Activated CD4-positive, alpha-beta T cell treated with anti-CD3 and anti-CD28 coated beads, Interleukin-2, amount 10 ng/mL, durations not matched to agents 7 days and 5 days (primary cell): Measurements from ENCODE around the gene CFAP45. TPM values are rescaled to one million over a fixed set of nuclear protein-coding genes. Genes with fewer than 3 reads are reported as not detected.

ENCODE experiments used
- CTCF ChIA-PET: fragments of 350-600 bp; sonication (Branson Sonifier 250); formaldehyde crosslinking; loops from one replicate; lab custom pipeline; 2021; ENCODE audit warnings: antibody characterized with exemption; lab: Charles Lee
- POLR2A ChIA-PET: fragments of 350-600 bp; sonication (Branson Sonifier 250); formaldehyde crosslinking; loops from one replicate; lab custom pipeline; 2021; ENCODE audit warnings: antibody characterized with exemption; lab: Charles Lee
- DNase-seq: peaks from one replicate; pipeline ENCODE4 v3.0.0-alpha.2; 2020
- H3K27ac Mint-ChIP-seq: one replicate; pipeline ENCODE4 v1.8.0; 2021; ENCODE audit warnings: mild to moderate bottlenecking, moderate library complexity, mixed read lengths
- H3K27me3 Mint-ChIP-seq: one replicate; pipeline ENCODE4 v1.8.0; 2021; ENCODE audit warnings: mixed read lengths
- H3K36me3 Mint-ChIP-seq: one replicate; pipeline ENCODE4 v1.8.0; 2021; ENCODE audit warnings: low read depth, mixed read lengths
- H3K4me1 Mint-ChIP-seq: one replicate; pipeline ENCODE4 v1.8.0; 2021; ENCODE audit warnings: mixed read lengths
- H3K4me3 Mint-ChIP-seq: one replicate; pipeline ENCODE4 v1.8.0; 2021; ENCODE audit warnings: mild to moderate bottlenecking, moderate library complexity, mixed read lengths
- H3K9me3 Mint-ChIP-seq: one replicate; pipeline ENCODE4 v1.8.0; 2021; ENCODE audit warnings: mixed read lengths
- total RNA-seq, 2 experiments: library from RNA; stranded (reverse); gene quantifications; one replicate each; pipeline ENCODE4 v1.2.3, GENCODE V29; 2021

The CFAP45 gene
- total RNA-seq, 2 experiments from 2014 or later: 0.25 to 0.37 TPM

DNA sequence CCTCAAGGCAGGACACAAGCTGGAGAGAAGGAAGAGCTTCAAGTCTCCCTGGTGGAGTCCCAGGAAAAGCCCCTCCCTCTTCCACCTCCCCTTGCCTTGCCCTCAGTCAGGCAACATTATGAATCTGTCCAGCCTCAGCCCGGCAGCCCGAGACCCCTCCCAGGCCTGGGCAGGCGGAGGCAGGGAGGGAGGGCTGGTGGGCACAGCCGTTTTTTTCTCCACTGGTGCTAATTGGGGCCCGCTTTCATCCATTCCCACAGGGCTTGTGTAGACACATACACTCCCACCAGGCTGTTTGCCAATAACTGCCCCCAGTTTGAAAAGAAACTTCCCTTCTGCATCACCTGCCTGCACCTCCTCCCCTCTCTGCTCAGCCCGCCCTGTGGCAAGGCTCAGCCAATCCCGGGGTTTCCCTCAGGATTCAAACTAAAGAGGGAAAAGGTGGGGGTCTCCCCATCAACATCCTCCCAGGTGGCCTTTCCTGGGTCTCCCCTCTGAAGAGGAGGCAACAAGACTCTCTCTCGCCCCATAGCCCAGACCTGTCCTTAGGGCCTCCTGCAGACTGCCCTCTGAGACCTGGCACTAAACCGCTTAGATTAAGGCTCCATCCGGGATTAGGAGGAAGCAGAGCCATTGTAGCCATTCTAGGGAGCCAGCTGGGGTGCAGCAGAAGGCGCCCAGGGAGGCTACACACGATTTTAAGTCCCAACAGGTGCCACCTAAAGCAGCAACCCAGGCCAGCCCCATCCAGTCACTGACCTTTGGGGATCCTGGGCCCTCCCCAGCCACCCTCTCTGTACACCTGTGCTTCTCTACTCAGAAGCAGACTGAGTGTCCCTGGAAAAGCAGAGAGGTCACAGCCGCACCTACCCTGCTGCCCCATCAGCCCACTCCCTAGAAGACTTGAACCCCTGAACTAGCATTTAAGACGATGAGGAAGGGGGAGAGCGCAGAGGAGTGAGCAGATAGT is 41.9 kb upstream of the CFAP45 start:
- CTCF ChIA-PET: interaction anchor here (1.2 kb wide), 1 partner anchor 64 kb away, joined by 5 read pairs; no protein-coding TSS in a partner anchor

DNA sequence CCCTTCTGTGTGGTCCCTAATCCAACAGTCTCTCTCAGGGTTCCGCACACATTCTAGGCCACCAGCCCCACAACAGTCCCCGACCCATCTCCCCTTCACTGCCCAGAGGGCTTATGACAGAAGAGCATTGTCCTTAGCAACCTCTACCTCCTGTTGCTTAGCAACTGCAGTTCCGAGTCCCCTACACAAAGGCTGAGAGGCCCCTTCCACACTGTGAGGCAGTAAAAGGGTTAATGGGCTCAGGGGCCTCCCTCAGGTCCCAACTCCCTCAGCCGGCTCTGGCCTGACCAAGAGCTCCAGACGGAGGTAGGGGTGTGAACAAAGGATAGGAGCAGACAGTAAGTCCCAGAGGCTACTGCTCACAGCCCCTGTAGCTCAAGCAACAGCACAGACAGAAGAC is 41.2 kb upstream of the CFAP45 start:
- peak overlapping the region; percentile 73 for H3K27ac Mint-ChIP-seq
- H3K4me1 Mint-ChIP-seq: peaks cover 34% of the 10 kb centered on the region
- no peak overlapping the region for H3K4me3 Mint-ChIP-seq
- H3K36me3 Mint-ChIP-seq: no peaks in the 10 kb centered on the region
- peaks cover 47% of the 10 kb centered on the region for H3K27me3 Mint-ChIP-seq
- no peaks in the 10 kb centered on the region for H3K9me3 Mint-ChIP-seq
- no peak for DNase-seq
- ChIA-PET CTCF (interaction anchor here (1.2 to 1.4 kb wide), 2 partner anchors 9 to 64 kb away, joined by 3 to 5 read pairs; no protein-coding TSS in a partner anchor), POLR2A (no interaction called here)

More for the DNA sequence above, 41.9 kb upstream of the CFAP45 start:
- POLR2A ChIA-PET: no interaction called here
- H3K27me3 Mint-ChIP-seq: peaks cover 54% of the 10 kb centered on the region
- DNase-seq: no peak
- no peak overlapping the region for H3K27ac Mint-ChIP-seq
- no peak overlapping the region for H3K4me3 Mint-ChIP-seq
- H3K4me1 Mint-ChIP-seq: peaks cover 32% of the 10 kb centered on the region
- H3K36me3 Mint-ChIP-seq: no peaks in the 10 kb centered on the region
- no peaks in the 10 kb centered on the region for H3K9me3 Mint-ChIP-seq

DNA sequence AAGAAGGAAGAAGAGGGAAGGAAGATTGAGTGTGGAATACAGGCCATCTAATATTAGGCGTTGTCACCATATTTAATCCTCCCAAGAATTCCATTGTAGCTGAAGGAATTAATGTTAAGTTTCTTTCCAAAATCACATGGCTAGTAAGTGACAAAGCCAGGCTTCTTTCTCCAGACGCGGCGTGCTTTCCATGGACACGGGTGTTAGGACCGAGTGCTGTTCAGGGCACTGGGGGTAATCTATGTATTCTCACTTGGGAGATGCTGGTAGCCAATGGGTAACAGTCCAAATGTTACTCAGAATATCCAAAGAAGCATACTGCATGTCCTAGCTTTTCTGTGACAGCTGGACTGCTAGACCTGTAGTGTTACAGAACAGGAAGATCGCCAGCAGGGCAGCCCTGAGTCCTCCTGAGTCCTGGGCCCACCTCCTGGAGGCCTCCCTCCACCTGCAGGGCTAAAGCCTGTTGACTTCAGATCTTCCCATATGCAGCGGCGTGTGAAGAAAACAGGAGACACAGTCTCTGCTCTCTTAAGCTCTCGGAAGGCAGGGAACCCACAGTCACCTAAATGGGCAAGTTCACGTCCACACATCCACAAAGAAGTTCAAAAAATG is 40.1 kb upstream of the CFAP45 start:
- Mint-ChIP-seq H3K4me3 (no peak overlapping the region), H3K4me1 (peaks cover 28% of the 10 kb centered on the region), H3K36me3 (no peaks in the 10 kb centered on the region), H3K27me3 (peaks cover 39% of the 10 kb centered on the region), H3K27ac (no peak overlapping the region), H3K9me3 (no peaks in the 10 kb centered on the region)
- CTCF ChIA-PET: interaction anchor here (1.4 to 3.1 kb wide), 2 partner anchors 10 to 15 kb away, joined by 3 to 13 read pairs; partner anchors contain the start of gene TAGLN2
- DNase-seq: no peak
- POLR2A ChIA-PET: no interaction called here

DNA sequence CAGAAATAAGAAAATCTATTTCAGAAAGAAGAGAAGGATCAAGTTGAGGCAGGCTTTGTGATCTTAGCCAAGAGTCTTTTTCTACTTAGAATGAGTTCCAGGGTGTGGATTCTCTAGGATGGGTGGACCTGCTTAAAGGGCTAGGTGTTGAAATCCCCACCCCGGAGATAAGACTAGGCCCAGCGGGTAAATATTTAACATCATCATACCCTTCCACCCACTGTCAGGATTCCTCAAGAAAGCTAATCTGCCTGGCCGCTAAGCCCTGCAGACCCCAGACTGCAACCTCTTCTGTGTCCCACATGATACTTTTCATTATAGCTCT is 39.7 kb upstream of the CFAP45 start:
- Mint-ChIP-seq H3K4me1 (peaks cover 24% of the 10 kb centered on the region), H3K36me3 (no peaks in the 10 kb centered on the region), H3K27me3 (peaks cover 38% of the 10 kb centered on the region), H3K27ac (no peak overlapping the region), H3K4me3 (no peak overlapping the region), H3K9me3 (no peaks in the 10 kb centered on the region)
- no peak for DNase-seq
- ChIA-PET CTCF (interaction anchor here (1.0 to 3.1 kb wide), 6 partner anchors 14 to 131 kb away, joined by 3 to 13 read pairs (median 4); partner anchors contain the start of genes KCNJ10 and TAGLN2), POLR2A (no interaction called here)

DNA sequence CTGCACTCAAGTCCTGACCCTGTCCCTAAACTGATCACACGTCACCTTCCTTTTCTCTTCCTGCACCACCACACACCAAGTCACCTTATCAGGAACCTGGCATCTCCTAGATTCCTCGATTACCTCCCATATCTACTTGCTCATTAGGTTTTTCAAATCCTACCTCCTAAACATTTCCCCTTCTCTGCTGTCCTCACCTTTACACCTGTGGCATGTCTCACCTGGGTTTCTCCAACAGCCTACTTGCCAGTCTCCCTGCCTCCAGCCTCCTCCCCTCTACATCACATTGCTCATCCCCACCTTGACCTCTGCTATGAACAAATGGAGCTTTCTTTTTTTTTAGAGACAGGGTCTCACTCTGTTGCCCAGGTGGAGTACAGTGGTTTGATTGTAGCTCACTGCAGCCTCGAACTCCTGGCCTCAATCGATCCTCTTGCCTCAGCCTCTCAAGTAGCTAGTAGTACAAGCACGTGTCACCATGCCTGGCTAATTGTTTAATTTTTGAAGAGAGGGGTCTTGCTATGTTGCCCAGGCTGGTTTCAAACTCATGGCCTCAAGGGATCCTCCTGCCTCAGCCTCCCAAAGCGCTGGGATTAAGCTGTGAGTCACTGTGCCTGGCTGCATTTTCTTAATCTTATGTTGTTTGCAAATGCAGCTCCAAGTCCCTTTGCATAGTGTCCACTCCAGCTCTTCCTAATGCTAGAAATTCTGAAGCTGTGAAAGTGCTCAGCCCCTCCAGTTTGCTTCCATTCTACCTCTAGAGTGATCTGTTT is 39.1 kb upstream of the CFAP45 start:
- no peak for DNase-seq
- ChIA-PET CTCF (interaction anchor here (0.7 to 3.1 kb wide), 9 partner anchors 14 to 140 kb away, joined by 3 to 13 read pairs (median 3); partner anchors contain the start of genes KCNJ10 and TAGLN2), POLR2A (no interaction called here)
- H3K4me1 Mint-ChIP-seq: peaks cover 24% of the 10 kb centered on the region
- peaks cover 32% of the 10 kb centered on the region for H3K27me3 Mint-ChIP-seq
- no peaks in the 10 kb centered on the region for H3K9me3 Mint-ChIP-seq
- H3K4me3 Mint-ChIP-seq: no peak overlapping the region
- no peaks in the 10 kb centered on the region for H3K36me3 Mint-ChIP-seq
- H3K27ac Mint-ChIP-seq: peak overlapping the region; percentile 61

DNA sequence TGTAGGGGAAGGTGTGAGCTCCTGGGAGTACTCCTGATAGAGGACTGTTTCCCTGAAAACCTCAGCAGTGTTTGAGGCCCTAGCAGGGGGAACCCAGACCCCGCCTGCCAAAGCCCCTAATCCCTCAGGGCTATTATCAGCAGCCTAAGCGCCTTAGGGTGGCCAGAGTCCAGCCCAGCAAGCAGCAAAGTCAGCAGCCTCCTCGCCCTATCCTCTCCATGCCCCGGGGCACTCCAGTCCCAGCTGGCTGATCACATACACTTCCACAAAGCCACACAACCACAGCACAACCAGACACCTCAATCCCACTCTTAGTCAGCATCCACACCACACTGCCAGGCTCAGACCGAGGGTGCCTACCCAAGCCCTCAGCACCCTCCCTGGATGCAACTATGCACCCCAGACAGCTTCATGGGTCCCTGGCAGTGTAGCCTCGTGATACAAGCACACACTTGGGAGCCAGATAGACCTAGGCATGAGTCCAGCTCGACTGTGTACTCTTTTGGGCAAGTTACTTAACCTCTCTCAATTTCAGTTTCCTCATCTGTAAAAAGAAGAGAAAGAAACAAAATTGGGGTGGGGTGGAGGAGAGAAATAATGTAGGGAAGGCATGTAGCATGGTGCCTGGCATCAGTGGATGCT is 38.4 kb upstream of the CFAP45 start:
- ChIA-PET CTCF (interaction anchor here (0.7 to 3.1 kb wide), 9 partner anchors 13 to 140 kb away, joined by 3 to 13 read pairs (median 3); partner anchors contain the start of genes KCNJ10 and TAGLN2), POLR2A (no interaction called here)
- H3K4me1 Mint-ChIP-seq: peaks cover 24% of the 10 kb centered on the region
- H3K27ac Mint-ChIP-seq: peak overlapping the region; percentile 51
- H3K36me3 Mint-ChIP-seq: no peaks in the 10 kb centered on the region
- H3K27me3 Mint-ChIP-seq: peaks cover 25% of the 10 kb centered on the region
- DNase-seq: no peak
- H3K9me3 Mint-ChIP-seq: no peaks in the 10 kb centered on the region
- no peak overlapping the region for H3K4me3 Mint-ChIP-seq

DNA sequence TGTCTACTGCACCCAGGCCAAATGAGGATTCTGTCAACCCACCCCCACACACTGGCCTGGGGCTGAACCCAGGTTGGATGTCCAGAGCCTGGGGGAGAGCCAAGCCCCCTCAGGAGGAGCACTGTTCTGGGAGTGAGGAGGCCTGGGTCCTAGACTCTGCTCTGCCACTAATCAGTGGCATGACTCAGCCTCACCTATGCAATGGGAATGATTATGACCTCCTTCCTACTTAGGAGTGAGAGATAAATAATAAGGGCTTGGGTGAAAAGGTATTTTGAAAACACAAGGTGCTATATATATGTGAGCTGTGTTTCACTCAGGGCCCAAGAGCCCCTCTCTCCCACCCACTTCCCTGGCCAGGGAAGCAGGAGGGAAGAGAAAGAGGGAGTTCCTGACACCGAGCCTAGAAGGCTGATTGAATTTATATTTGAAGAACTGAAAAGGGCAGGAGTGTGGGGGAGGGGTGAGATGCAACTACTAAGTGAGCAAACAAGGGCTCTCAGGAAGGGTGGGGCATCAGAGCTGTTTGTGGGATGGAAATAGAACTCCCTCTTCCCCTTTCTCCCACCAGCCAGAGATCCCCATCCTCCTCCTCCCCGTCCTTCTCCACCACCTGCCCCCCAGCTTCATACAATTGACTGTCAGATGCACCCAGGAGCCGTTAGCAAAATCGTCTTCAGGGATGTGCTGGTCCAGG is 37.2 kb upstream of the CFAP45 start:
- DNase-seq: no peak
- Mint-ChIP-seq H3K4me1 (peaks cover 24% of the 10 kb centered on the region), H3K9me3 (no peaks in the 10 kb centered on the region), H3K27ac (no peak overlapping the region), H3K4me3 (no peak overlapping the region), H3K36me3 (no peaks in the 10 kb centered on the region), H3K27me3 (peaks cover 17% of the 10 kb centered on the region)
- ChIA-PET CTCF (interaction anchor here (0.9 to 3.1 kb wide), 3 partner anchors 12 to 68 kb away, joined by 3 to 13 read pairs (median 5); partner anchors contain the start of gene TAGLN2), POLR2A (no interaction called here)

DNA sequence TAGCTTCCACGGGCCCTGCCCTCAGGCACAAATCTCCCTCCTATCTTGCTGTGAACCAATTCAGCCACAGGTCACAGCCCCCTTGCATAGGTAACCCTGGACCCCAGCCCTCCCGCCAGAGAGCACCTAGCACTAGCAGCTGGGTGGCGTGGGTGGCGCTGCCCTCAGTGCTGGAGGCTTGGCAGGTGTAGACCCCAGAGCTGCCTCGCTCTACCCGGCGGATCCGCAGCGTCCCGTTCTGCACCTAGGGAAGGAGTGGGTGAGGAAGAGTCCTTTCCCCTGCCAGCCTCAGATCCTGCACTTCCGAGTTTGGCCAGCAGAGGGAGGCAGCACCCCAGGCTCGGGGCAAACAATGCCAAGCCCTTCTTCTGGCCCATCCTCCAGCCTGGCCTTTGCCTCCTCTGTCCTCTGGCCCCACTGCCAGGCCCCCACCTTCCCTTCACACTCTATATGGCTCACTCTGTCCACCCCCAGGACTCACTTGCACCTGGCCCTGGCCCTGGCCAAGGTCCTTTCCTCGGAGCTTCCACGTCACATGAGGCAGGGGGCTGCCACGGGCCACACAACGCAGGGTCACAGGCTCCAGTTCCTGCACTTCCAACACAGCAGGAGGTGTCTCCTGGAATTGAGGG is 36.4 kb upstream of the CFAP45 start:
- peaks cover 24% of the 10 kb centered on the region for H3K4me1 Mint-ChIP-seq
- ChIA-PET POLR2A (no interaction called here), CTCF (interaction anchor here (2.4 kb wide), 1 partner anchor 10 kb away, joined by 8 read pairs; the partner anchor contains the start of gene IGSF9)
- H3K9me3 Mint-ChIP-seq: no peaks in the 10 kb centered on the region
- H3K27ac Mint-ChIP-seq: no peak overlapping the region
- peak; percentile 85 for DNase-seq
- no peak overlapping the region for H3K4me3 Mint-ChIP-seq
- no peaks in the 10 kb centered on the region for H3K36me3 Mint-ChIP-seq
- H3K27me3 Mint-ChIP-seq: peaks cover 17% of the 10 kb centered on the region

DNA sequence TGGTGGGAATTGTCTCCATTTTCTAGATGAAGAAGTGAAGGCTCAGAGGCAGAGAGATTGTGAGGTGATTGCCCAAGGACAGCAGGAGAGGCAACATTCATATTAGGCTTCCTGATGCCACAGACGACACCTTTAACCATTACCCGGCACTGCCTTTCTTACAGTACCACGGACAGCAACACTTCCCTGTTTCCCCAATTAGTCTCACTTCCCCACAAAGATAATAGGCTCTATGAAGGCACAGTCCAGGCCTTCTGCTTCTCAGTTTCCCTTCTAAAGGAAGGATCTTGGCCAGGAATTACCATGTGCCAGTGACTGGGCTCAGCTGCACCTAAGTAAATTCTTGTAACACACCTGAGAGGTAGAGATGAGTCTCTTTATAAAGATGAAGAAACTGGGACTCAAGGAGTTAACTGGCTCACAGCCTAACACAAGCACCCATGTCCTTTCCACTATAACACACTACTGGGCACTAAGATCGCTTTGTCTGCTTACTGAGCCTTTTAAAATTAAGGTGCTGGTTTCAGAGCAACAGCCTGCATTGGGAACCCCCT is 35.8 kb upstream of the CFAP45 start:
- CTCF ChIA-PET: interaction anchor here (1.0 to 4.7 kb wide), 4 partner anchors 10 to 73 kb away, joined by 3 to 32 read pairs (median 6); partner anchors contain the start of genes IGSF9 and TAGLN2
- no peaks in the 10 kb centered on the region for H3K9me3 Mint-ChIP-seq
- no peak for DNase-seq
- no peak overlapping the region for H3K27ac Mint-ChIP-seq
- H3K4me1 Mint-ChIP-seq: peaks cover 24% of the 10 kb centered on the region
- peaks cover 16% of the 10 kb centered on the region for H3K27me3 Mint-ChIP-seq
- no peak overlapping the region for H3K4me3 Mint-ChIP-seq
- POLR2A ChIA-PET: no interaction called here
- no peaks in the 10 kb centered on the region for H3K36me3 Mint-ChIP-seq

DNA sequence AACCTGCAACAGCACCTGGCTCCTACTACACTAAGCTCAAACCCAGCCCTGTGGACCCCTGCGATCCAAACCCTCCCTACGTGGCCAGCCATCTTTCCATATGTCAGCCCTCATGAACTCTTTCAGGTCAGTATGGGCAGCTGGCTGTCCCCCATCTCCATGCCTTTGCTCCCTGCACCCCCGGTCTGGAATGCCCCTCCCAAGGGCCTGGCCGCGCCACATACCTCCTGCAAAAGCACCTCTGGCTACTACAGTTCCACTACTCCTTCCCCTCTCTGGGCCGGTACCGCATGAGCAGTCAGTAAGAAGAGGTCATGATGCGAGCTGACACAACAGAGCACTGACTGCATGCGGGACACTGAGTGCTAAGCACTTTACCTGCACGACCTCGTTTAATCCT is 35.3 kb upstream of the CFAP45 start:
- no peak overlapping the region for H3K4me3 Mint-ChIP-seq
- CTCF ChIA-PET: interaction anchor here (0.7 to 4.7 kb wide), 6 partner anchors 10 to 112 kb away, joined by 3 to 32 read pairs (median 4); partner anchors contain the start of genes IGSF9 and TAGLN2
- no peak for DNase-seq
- H3K36me3 Mint-ChIP-seq: no peaks in the 10 kb centered on the region
- H3K27me3 Mint-ChIP-seq: peaks cover 16% of the 10 kb centered on the region
- no peaks in the 10 kb centered on the region for H3K9me3 Mint-ChIP-seq
- POLR2A ChIA-PET: no interaction called here
- H3K4me1 Mint-ChIP-seq: peaks cover 24% of the 10 kb centered on the region
- H3K27ac Mint-ChIP-seq: no peak overlapping the region
